ENCODE data around the gene ITCH.
"Not testable (repeated sequence)": the region's sequence is repeated elsewhere in the genome, so short reads cannot be mapped to it uniquely, and the experiment has no call there.

The ITCH gene

DNA sequence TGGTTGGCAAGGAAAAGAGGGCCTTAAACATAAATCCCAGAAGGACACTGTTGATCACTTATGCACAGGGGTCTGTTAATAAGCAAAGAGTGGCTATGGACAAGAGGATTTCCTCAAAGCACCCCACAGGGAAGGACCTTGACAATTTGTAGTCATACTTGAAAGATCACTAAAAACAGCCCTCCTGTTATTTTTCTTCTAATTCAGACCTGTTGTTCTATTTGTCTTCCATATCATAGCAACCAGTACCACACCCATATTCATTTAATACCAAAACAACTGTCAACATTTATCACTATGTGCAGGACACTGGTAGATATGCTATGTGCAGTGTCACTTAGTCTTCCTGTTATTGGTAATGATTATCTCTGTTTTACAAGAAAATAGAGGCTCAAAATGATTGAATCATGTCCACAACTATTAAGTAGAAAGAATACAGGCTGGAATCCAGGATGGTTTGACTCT is 149.9 kb downstream of the ITCH start:
- H3K9me3 ChIP-seq, result no peaks in the 10 kb centered on the region
- no peak overlapping the region for H3K4me3 ChIP-seq
- no peak for TF ChIP-seq CTCF (IDR thresholded peaks at IDR 0.05)
- intact Hi-C loops (cut with DNase I; ENCODE audit: low total_unique reads), result no loop called here
- DNase-seq, result no peak
- H3K27ac ChIP-seq, result no peak overlapping the region
- H3K36me3 ChIP-seq, result peaks cover 1 to 17% (median 13%) of the 10 kb centered on the region in 3 donors
- H3K27me3 ChIP-seq, result no peaks in the 10 kb centered on the region
- H3K4me1 ChIP-seq, result peaks cover 0 to 26% (median 6%) of the 10 kb centered on the region in 4 donors

DNA sequence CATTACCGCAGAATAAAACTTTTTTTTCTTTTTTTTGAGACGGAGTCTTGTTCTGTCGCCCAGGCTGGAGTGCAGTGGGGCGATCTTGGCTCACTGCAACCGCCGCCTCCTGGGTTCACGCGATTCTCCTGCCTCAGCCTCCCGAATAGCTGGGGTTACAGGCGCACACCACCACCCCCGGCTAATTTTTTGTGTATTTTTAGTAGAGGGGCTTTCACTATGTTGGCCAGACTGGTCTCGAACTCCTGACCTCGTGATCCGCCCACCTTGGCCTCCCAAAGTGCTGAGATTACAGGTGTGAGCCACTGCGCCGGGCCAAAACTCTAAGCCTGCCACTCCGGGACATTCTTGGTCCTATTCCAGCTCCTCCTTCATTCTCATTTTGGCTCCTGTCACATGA is 151.0 kb downstream of the ITCH start:
- H3K36me3 ChIP-seq; H3K9me3 ChIP-seq; H3K27ac ChIP-seq; intact Hi-C loops (cut with DNase I; ENCODE audit: low total_unique reads); H3K27me3 ChIP-seq; DNase-seq; H3K4me3 ChIP-seq: not testable (repeated sequence)
- H3K4me1 ChIP-seq, result peaks cover 0 to 36% (median 11%) of the 10 kb centered on the region in 4 donors

DNA sequence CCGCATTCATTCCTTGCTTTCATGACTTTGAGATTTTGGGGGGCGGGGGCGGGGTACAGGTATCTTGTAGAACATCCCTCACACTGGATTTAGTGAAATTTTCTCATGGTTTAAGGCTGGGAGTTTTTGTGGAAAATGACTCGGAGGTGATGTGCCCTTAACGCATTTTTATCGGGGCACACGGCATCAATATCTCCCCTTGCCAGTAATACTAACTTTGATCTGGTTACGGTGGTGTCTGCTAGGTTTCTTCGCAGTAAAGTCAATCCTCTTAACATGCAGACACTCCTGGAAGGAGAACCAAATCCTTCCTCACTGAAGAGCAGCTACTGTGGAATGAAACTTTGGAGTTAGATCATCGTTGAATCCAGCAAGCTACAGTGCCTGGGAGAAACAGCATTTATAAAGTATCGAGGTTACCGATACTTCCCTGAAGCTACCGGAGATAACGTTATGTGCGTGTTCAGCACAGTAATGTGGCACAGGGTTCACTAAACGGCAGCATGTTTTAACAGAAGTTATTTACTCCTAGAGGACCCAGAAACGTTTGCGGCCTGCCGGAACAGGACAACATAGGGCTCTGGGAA is 151.9 kb downstream of the ITCH start:
- TF ChIP-seq CTCF (IDR thresholded peaks at IDR 0.05), result no peak
- intact Hi-C loops (cut with DNase I; ENCODE audit: low total_unique reads), result no loop called here
- no peaks in the 10 kb centered on the region for H3K9me3 ChIP-seq
- H3K4me3 ChIP-seq, result peak overlapping the region; percentile 78 to 86
- H3K27me3 ChIP-seq, result no peaks in the 10 kb centered on the region
- peaks cover 0 to 4% (median 0%) of the 10 kb centered on the region in 3 donors for H3K36me3 ChIP-seq
- peak overlapping the region; percentile 95 to 96 for H3K27ac ChIP-seq
- peaks cover 0 to 45% (median 12%) of the 10 kb centered on the region in 4 donors for H3K4me1 ChIP-seq
- no peak for DNase-seq

- H3K4me3 ChIP-seq, result peak overlapping the region; percentile 78 to 86
- no peaks in the 10 kb centered on the region for H3K9me3 ChIP-seq
- H3K36me3 ChIP-seq, result peaks cover 0 to 9% (median 5%) of the 10 kb centered on the region in 3 donors
- H3K27me3 ChIP-seq, result no peaks in the 10 kb centered on the region
- peaks cover 0 to 50% (median 15%) of the 10 kb centered on the region in 4 donors for H3K4me1 ChIP-seq
- intact Hi-C loops (cut with DNase I; ENCODE audit: low total_unique reads), result no loop called here
- H3K27ac ChIP-seq, result peak overlapping the region; percentile 95 to 96
- TF ChIP-seq CTCF (IDR thresholded peaks at IDR 0.05), result no peak
- no peak for DNase-seq
These were observed 152.6 kb downstream of the ITCH start for GRCh38 chr20:34515484-34516246.

DNA sequence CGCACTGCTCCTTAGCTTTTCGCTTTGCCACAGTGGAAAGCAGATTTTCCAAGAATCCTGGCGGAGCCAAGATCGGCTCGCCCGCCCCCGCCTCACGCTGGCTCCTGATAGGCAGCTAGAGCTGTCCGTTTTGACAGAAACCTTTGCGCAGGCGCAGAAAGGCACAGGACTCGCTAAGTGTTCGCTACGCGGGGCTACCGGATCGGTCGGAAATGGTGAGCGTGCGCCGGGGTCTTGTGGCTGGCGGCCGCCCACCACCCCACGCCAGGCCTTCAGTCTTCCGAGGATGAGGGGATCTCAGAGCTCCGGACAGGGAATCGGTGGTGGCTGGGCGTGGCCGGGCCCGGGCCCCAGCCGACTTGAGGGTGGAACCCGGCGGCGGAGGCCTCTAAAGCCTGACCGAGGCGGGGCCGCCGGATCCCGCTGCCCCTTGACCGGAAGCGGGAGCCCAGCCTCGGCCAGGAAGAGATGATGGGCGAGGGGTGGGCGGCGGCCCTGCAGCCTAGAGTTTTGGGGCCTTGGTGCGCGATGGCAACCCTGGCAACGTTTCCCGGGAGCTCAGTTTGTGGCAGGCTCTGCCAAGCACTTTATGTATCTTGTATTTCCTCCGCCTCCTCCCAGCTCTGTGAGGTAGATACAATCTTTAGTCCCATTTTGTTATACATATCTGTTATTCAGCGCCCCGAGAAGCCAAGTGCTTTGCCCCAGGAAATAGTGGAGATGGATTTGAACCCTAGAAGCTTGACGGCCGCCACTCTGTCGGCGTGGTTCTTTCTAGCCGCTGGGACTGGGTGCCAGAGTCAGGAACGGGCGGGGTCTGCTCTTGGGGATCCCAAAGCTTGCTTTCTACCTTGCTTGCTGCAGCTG is 153.4 kb downstream of the ITCH start, which contains the start of gene DYNLRB1:
TSS of gene DYNLRB1 (plus strand) at position 176 of the 867 bp plus-strand sequence. CDS start at position 213, 37 bp downstream.
- peak in 1 of 2 experiments; percentile 7 for TF ChIP-seq CTCF (IDR thresholded peaks at IDR 0.05)
- intact Hi-C loops (cut with DNase I; ENCODE audit: low total_unique reads), result no loop called here
- Histone ChIP-seq H3K4me3 (peak within 1 kb of the TSS; percentile 78 to 86), H3K27ac (peak within 1 kb of the TSS; percentile 95 to 96), H3K9me3 (no peaks in the 10 kb centered on the region), H3K36me3 (peaks cover 0 to 10% (median 9%) of the 10 kb centered on the region in 3 donors), H3K27me3 (no peaks in the 10 kb centered on the region), H3K4me1 (peaks cover 0 to 55% (median 15%) of the 10 kb centered on the region in 4 donors)
- DNase-seq, result peak; percentile 98

Measured in tibial artery (tissue), 4 donors.